Activated CD4-positive, alpha-beta T cell treated with anti-CD3 and anti-CD28 coated beads, Interleukin-2, amount 10 ng/mL, durations not matched to agents 7 days and 5 days (primary cell): Measurements from ENCODE around the gene ARCN1. TPM values are rescaled to one million over a fixed set of nuclear protein-coding genes. Genes with fewer than 3 reads are reported as not detected.

Experiments used
- CTCF ChIA-PET: fragments of 350-600 bp; sonication (Branson Sonifier 250); formaldehyde crosslinking; loops from one replicate; lab custom pipeline; 2021; ENCODE audit warnings: antibody characterized with exemption; lab: Charles Lee
- POLR2A ChIA-PET: fragments of 350-600 bp; sonication (Branson Sonifier 250); formaldehyde crosslinking; loops from one replicate; lab custom pipeline; 2021; ENCODE audit warnings: antibody characterized with exemption; lab: Charles Lee
- DNase-seq: peaks from one replicate; pipeline ENCODE4 v3.0.0-alpha.2; 2020
- H3K27ac Mint-ChIP-seq: one replicate; pipeline ENCODE4 v1.8.0; 2021; ENCODE audit warnings: mild to moderate bottlenecking, moderate library complexity, mixed read lengths
- H3K27me3 Mint-ChIP-seq: one replicate; pipeline ENCODE4 v1.8.0; 2021; ENCODE audit warnings: mixed read lengths
- H3K36me3 Mint-ChIP-seq: one replicate; pipeline ENCODE4 v1.8.0; 2021; ENCODE audit warnings: low read depth, mixed read lengths
- H3K4me1 Mint-ChIP-seq: one replicate; pipeline ENCODE4 v1.8.0; 2021; ENCODE audit warnings: mixed read lengths
- H3K4me3 Mint-ChIP-seq: one replicate; pipeline ENCODE4 v1.8.0; 2021; ENCODE audit warnings: mild to moderate bottlenecking, moderate library complexity, mixed read lengths
- H3K9me3 Mint-ChIP-seq: one replicate; pipeline ENCODE4 v1.8.0; 2021; ENCODE audit warnings: mixed read lengths
- total RNA-seq, 2 experiments: library from RNA; stranded (reverse); gene quantifications; one replicate each; pipeline ENCODE4 v1.2.3, GENCODE V29; 2021

Gene ARCN1
- total RNA-seq, 2 experiments from 2014 or later, result 113 to 128 TPM

DNA sequence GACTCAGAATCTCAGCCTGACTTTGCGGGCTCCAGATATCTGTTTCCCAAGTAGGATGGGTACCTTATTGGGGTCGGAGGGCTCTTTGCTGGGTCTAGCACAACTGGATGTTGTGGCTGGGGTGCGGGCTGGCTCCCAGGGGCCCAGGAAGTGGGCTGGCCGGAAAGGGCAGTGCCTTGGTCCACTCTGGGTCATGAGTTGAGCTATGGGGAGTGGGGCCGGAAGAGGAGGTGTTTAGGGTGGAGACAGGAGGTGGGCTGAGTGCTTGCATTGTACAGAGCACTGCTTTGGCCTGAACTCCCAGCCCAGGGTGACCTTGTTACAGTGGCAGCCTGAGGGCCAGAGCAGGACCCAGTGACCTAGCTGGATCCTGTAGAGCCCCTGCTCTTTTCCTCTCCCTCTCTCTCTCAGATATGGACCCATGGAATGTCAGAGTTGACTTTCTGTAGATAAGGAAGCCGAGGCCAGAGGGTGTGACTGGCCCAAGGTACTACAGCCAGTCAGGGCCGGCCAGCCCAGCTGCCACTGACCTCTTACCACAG, 48.4 kb downstream of the ARCN1 start:
- Mint-ChIP-seq H3K27me3 (peaks cover 16% of the 10 kb centered on the region), H3K36me3 (no peaks in the 10 kb centered on the region), H3K27ac (no peak overlapping the region), H3K4me3 (peak overlapping the region; percentile 37), H3K4me1 (peaks cover 11% of the 10 kb centered on the region), H3K9me3 (no peaks in the 10 kb centered on the region)
- no peak for DNase-seq
- CTCF ChIA-PET, result interaction anchor here (1.4 to 4.1 kb wide), 4 partner anchors 8 to 16 kb away, joined by 3 to 22 read pairs (median 5); no protein-coding TSS in a partner anchor
- POLR2A ChIA-PET, result interaction anchor here (0.6 to 1.0 kb wide), 2 partner anchors 16 to 48 kb away, joined by 3 read pairs; partner anchors contain the start of gene ARCN1

DNA sequence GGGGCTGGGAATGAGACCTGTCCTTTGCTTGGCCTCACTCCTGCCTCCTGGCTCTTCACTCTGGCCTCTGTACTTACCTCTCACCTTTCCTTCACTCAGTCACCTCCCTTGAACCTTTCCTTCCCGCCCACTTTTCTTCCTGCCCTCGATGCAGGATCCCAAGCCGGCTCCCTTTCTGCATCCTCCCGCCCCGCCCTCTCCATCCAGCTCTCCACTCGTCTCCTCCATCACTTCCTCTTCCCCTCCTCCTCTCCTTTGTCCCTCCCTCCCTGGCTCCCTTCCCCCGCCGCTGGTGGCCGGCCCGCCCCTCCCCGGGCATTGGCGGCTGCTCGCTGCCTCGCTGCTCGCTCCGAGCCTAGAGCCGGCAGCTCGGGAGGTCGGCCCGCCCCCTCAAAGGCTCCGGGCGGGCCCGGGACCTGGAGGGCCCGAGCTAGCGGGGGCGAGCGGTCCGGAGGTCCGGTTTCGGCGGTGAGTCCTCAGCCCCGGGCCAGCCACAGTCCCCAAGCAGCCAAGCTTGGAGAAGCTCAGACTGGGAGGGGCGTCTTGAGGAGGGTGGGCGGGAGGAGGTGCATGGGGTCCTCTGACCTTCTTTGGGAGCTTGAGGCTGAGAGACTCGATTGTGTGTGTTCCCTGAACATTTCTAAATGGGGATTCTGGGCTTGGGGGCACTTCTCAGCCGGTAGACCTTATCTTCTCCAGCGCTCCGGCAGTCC, 49.0 kb downstream of the ARCN1 start:
- DNase-seq, result no peak
- CTCF ChIA-PET, result interaction anchor here (1.2 to 4.1 kb wide), 4 partner anchors 9 to 15 kb away, joined by 3 to 22 read pairs (median 4); no protein-coding TSS in a partner anchor
- H3K27me3 Mint-ChIP-seq, result peaks cover 16% of the 10 kb centered on the region
- H3K4me1 Mint-ChIP-seq, result peaks cover 11% of the 10 kb centered on the region
- H3K36me3 Mint-ChIP-seq, result no peaks in the 10 kb centered on the region
- H3K27ac Mint-ChIP-seq, result no peak overlapping the region
- POLR2A ChIA-PET, result interaction anchor here (1.0 kb wide), 1 partner anchor 15 kb away, joined by 3 read pairs; no protein-coding TSS in a partner anchor
- H3K9me3 Mint-ChIP-seq, result no peaks in the 10 kb centered on the region
- H3K4me3 Mint-ChIP-seq, result peak overlapping the region; percentile 37

DNA sequence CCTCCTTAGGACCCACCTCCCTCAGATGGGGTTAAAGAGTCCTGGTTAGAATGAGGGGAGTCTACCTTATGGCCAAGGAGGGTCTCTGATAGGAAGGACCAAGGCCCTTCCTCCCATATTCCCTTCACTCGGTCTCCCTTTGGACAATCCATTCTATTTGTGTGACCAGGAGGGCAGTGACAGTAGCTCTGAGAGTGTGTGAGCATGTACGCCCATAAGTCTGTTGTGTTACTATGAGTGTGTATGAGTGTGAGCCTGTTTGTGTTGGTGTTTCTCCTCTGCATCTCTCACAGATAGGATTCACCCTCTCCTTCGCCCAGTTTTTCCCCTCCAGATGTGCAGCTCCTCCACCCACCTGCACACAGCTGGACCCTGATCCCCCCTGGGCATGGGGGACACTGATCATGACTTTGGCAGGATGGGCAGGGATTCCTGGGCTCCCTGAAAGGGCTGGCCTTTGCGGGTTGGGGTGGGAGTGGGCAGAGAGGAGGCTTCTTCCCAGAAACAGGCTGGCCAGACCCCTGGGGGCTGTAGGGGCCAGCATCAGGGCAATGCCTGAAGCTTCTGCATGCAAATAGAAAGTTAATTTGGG, 49.7 kb downstream of the ARCN1 start:
- Mint-ChIP-seq H3K4me1 (peaks cover 11% of the 10 kb centered on the region), H3K9me3 (no peaks in the 10 kb centered on the region), H3K36me3 (no peaks in the 10 kb centered on the region), H3K27ac (no peak overlapping the region), H3K4me3 (no peak overlapping the region), H3K27me3 (peaks cover 16% of the 10 kb centered on the region)
- CTCF ChIA-PET, result interaction anchor here (1.2 to 4.1 kb wide), 4 partner anchors 9 to 98 kb away, joined by 3 to 22 read pairs (median 4); no protein-coding TSS in a partner anchor
- DNase-seq, result no peak
- POLR2A ChIA-PET, result interaction anchor here (1.0 kb wide), 1 partner anchor 14 kb away, joined by 3 read pairs; no protein-coding TSS in a partner anchor

DNA sequence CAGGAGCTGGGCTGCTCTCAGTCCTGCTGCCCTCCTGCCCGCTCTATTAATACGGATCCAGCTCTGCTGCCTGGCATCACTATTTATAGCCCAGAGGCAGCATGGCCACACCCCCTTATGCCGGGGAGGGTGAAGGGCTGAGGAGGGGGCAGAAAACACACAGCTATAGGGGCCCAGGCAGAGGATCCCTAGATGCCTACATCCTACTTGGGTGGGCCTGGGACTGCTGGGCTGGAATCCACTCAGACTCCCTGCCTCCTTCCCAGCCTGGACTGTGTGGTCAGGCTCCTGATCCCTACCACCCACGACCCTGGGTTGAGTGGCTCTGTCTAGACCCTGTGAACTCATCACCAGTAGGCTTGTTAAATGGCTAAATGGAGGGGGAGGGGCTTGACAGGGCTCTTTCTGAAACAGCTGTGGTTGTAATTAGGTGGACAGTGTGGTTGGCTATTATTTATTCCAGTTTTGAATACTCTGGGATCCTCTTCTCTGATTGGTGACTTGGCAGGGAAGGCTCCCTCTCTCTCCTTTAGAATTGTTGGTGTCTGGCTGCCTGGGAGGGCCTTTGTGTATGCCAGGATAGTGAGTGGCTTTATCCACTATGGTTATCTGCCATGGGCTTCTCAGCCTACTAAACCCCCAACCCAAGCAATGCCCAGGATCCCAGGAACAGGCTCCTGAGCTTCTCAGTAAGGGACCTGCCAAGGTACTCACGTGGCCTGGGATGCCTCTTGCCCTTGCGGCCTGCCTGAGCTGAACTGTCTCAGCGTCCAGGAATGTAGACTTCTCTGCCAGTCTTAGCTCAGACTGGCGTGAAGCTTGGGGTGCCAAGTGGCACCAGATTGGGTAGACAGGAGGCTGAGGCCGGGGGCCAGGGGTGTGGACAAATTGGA, 50.4 kb downstream of the ARCN1 start:
- no peaks in the 10 kb centered on the region for H3K9me3 Mint-ChIP-seq
- CTCF ChIA-PET, result interaction anchor here (1.0 to 4.1 kb wide), 5 partner anchors 10 to 98 kb away, joined by 3 to 22 read pairs (median 4); partner anchors contain the start of gene PHLDB1

DNA sequence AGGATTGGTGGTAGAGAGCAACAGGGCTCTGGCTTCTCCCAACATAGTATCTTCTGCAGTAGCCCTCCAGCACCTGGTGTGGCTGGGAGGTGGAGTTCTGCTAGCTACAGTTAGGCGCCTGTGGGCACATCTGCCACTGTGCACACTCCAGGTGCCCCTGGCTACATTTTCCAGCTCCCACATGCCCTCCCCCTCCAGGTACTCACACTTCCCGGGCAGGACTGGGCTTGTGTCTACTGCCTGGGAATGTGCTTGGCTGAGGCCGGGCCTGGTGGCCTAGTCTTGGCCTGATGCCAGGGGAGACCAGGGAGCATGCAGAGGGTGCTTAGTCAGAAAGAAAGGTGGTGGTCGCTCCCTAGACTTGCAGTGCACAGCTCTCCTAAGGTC, 51.1 kb downstream of the ARCN1 start:
- H3K27ac Mint-ChIP-seq, result no peak overlapping the region
- H3K27me3 Mint-ChIP-seq, result peaks cover 16% of the 10 kb centered on the region
- no peaks in the 10 kb centered on the region for H3K9me3 Mint-ChIP-seq
- ChIA-PET POLR2A (no interaction called here), CTCF (interaction anchor here (1.0 to 4.1 kb wide), 5 partner anchors 11 to 99 kb away, joined by 3 to 22 read pairs (median 4); partner anchors contain the start of gene PHLDB1)
- DNase-seq, result no peak
- no peaks in the 10 kb centered on the region for H3K36me3 Mint-ChIP-seq
- no peak overlapping the region for H3K4me3 Mint-ChIP-seq
- peaks cover 11% of the 10 kb centered on the region for H3K4me1 Mint-ChIP-seq

More for the DNA sequence above, 50.4 kb downstream of the ARCN1 start:
- Mint-ChIP-seq H3K4me3 (no peak overlapping the region), H3K36me3 (no peaks in the 10 kb centered on the region), H3K27ac (no peak overlapping the region), H3K27me3 (peaks cover 16% of the 10 kb centered on the region), H3K4me1 (peaks cover 11% of the 10 kb centered on the region)
- no peak for DNase-seq
- POLR2A ChIA-PET, result no interaction called here

DNA sequence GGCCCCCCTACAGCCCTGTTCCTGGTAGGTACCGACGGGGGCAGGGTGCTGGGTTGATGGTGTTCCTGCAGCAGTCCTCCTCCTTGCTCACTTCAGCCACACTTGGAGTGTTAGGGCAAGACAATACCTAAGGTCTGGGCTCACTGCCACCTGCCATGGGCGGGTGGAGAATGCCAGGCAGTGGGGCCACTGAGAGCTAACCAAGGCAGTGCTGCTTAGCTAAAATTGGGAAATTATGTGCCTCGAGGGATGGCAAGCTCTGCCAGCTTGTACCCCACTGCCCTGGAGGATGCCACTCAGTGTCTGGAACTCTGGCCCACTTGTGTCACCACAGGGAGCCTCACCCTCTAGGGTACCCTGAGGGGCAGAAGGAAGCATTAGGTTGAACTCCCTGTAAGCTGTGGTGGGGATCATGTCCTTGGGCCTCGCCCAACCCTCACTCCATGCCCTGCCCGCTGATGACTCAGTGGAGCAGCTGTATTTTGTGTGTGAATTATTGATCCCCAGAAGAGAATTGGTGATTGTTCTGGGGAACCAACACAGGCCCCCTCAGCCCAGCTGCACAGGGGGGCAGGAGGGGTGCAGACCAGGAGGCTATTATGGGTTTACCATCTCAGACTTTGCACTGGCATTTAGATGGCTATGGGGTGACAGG, 53.0 kb downstream of the ARCN1 start:
- H3K36me3 Mint-ChIP-seq, result no peaks in the 10 kb centered on the region
- no peak overlapping the region for H3K4me3 Mint-ChIP-seq
- POLR2A ChIA-PET, result no interaction called here
- peaks cover 8% of the 10 kb centered on the region for H3K4me1 Mint-ChIP-seq
- H3K27me3 Mint-ChIP-seq, result peaks cover 13% of the 10 kb centered on the region
- no peaks in the 10 kb centered on the region for H3K9me3 Mint-ChIP-seq
- CTCF ChIA-PET, result interaction anchor here (0.6 to 2.2 kb wide), 6 partner anchors 11 to 18 kb away, joined by 4 to 10 read pairs (median 4); no protein-coding TSS in a partner anchor
- no peak overlapping the region for H3K27ac Mint-ChIP-seq
- no peak for DNase-seq

DNA sequence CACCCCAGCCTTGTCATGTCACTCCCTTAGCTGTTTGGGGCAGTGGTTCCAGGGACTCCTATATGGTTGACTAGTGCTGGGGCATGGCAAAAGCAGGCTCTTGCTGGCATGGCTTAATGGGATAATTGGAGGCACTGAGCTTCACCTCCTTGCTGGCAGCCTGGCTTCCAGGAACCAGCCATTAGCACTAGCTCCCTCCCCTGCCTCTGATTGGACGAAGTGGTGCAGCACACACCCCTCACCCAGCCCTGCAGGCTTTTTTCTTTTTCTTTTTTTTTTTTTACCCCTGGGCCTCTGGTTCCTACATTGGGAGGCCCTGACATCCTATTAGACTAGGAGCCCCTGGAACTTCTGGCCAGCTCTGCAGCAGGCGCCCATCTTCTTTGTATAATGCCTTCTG, 53.8 kb downstream of the ARCN1 start:
- ChIA-PET POLR2A (no interaction called here), CTCF (interaction anchor here (0.6 to 2.2 kb wide), 9 partner anchors 9 to 330 kb away, joined by 3 to 10 read pairs (median 4); partner anchors contain the start of gene PHLDB1)
- DNase-seq, result no peak
- Mint-ChIP-seq H3K4me3 (no peak overlapping the region), H3K27ac (no peak overlapping the region), H3K36me3 (no peaks in the 10 kb centered on the region), H3K27me3 (peaks cover 7% of the 10 kb centered on the region), H3K4me1 (peaks cover 6% of the 10 kb centered on the region), H3K9me3 (no peaks in the 10 kb centered on the region)

DNA sequence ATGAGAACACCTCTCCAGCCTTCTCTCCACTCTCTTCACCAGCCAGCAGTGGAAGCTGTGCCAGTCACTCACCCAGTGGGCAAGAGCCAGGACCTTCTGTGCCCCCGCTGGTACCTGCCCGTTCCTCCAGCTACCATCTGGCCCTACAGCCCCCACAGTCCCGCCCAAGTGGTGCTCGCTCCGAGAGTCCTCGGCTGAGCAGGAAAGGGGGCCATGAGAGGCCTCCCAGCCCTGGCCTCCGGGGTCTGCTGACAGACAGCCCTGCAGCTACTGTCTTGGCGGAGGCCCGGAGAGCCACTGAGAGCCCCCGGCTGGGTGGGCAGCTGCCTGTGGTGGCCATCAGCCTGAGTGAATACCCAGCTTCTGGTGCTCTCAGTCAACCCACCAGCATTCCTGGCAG, 55.4 kb downstream of the ARCN1 start:
- no peaks in the 10 kb centered on the region for H3K9me3 Mint-ChIP-seq
- CTCF ChIA-PET, result interaction anchor here (0.5 to 1.6 kb wide), 5 partner anchors 9 to 232 kb away, joined by 3 to 4 read pairs (median 3); partner anchors contain the start of gene PHLDB1
- no peak overlapping the region for H3K4me3 Mint-ChIP-seq
- no peaks in the 10 kb centered on the region for H3K4me1 Mint-ChIP-seq
- POLR2A ChIA-PET, result no interaction called here
- no peaks in the 10 kb centered on the region for H3K27me3 Mint-ChIP-seq
- H3K27ac Mint-ChIP-seq, result no peak overlapping the region
- no peaks in the 10 kb centered on the region for H3K36me3 Mint-ChIP-seq
- DNase-seq, result no peak

DNA sequence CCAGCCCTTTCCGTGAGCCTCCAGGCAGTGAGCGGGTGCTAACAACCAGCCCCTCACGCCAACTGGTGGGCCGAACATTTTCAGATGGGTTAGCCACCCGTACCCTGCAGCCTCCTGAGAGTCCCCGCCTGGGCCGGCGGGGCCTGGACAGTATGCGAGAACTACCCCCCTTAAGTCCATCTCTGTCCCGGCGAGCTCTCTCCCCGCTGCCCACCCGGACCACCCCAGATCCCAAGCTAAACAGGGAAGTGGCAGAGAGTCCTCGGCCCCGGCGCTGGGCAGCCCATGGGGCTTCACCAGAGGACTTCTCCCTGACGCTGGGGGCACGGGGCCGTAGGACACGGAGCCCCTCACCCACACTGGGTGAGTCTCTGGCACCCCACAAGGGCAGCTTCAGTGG, 55.8 kb downstream of the ARCN1 start:
- H3K36me3 Mint-ChIP-seq, result no peaks in the 10 kb centered on the region
- ChIA-PET CTCF (interaction anchor here (1.2 to 1.3 kb wide), 2 partner anchors 9 to 16 kb away, joined by 3 read pairs; no protein-coding TSS in a partner anchor), POLR2A (no interaction called here)
- no peaks in the 10 kb centered on the region for H3K4me1 Mint-ChIP-seq
- H3K27ac Mint-ChIP-seq, result no peak overlapping the region
- H3K9me3 Mint-ChIP-seq, result no peaks in the 10 kb centered on the region
- no peak for DNase-seq
- H3K27me3 Mint-ChIP-seq, result no peaks in the 10 kb centered on the region
- H3K4me3 Mint-ChIP-seq, result no peak overlapping the region

DNA sequence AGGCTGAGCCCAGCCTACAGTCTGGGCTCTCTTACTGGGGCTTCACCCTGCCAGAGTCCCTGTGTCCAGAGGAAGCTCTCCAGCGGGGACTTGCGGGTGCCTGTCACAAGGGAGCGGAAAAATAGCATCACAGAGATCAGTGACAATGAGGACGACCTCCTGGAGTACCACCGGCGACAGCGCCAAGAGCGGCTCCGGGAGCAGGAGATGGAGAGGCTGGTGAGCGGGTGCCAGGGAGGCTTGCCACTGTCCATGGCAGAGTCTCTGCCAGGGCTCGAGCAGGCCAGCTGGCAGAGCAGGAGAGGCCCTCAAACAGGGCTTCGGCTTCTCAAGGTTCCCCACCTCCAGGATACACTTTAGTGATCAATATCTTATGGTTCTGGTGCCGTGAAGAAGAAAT, 56.2 kb downstream of the ARCN1 start:
- CTCF ChIA-PET, result interaction anchor here (0.7 to 1.3 kb wide), 3 partner anchors 9 to 64 kb away, joined by 3 to 5 read pairs (median 3); no protein-coding TSS in a partner anchor
- no peaks in the 10 kb centered on the region for H3K4me1 Mint-ChIP-seq

DNA sequence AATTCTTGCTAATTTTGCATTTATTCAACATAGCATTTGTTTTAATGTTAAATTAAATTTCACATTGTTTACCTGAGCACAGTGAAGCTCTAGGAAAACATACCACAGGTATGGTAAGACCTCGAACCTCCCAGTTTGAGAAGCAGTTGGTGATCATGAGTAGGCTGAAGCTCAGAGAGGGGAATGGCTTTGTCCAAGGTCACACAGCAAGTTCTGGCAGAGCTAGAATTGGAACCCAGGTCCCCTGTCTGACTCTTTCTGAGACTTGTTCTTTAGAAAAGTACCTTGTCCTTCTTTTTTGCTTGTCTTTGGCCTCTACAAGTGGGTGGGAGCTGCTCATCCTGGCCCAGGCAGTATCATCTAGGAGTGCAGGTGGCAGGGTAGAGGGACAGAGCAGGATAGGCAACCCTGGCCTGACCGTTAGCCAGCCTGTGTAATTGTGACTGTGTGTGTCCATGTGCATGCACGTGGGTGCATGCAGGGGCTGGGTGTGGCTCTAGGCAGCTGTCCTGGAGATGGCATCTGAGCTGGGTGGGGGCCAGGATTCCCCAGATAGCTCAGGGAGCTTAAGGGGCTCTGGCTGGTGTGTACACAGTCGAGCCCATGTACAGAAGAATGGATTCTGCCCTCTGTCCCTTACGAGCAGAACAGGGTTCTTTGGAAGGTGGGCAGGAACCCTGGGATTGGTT, 56.8 kb downstream of the ARCN1 start:
- H3K4me3 Mint-ChIP-seq, result no peak overlapping the region
- DNase-seq, result no peak
- no peak overlapping the region for H3K27ac Mint-ChIP-seq
- POLR2A ChIA-PET, result no interaction called here
- H3K9me3 Mint-ChIP-seq, result no peaks in the 10 kb centered on the region
- no peaks in the 10 kb centered on the region for H3K36me3 Mint-ChIP-seq
- CTCF ChIA-PET, result interaction anchor here (0.7 to 1.2 kb wide), 2 partner anchors 17 to 63 kb away, joined by 3 to 5 read pairs; no protein-coding TSS in a partner anchor
- no peaks in the 10 kb centered on the region for H3K4me1 Mint-ChIP-seq
- no peaks in the 10 kb centered on the region for H3K27me3 Mint-ChIP-seq

More for the DNA sequence above, 56.2 kb downstream of the ARCN1 start:
- Mint-ChIP-seq H3K4me3 (no peak overlapping the region), H3K36me3 (no peaks in the 10 kb centered on the region), H3K9me3 (no peaks in the 10 kb centered on the region), H3K27ac (no peak overlapping the region), H3K27me3 (no peaks in the 10 kb centered on the region)
- no peak for DNase-seq
- POLR2A ChIA-PET, result no interaction called here
